OCI-LY1 (cell line): ENCODE results near the gene TMEM263.

ENCODE experiments used
- EZH2 ChIP-seq: fragments of 200-600 bp; sonication (generic), shearing (Covaris generic); IDR thresholded peaks from 2 replicates; pipeline ENCODE4 v1.8.0; 2017; ENCODE audit warnings: borderline replicate concordance, mixed run types, mild to moderate bottlenecking, antibody characterized with exemption, low read length, moderate library complexity, mixed read lengths
- TF ChIP-seq, protein P1 (sequence below): fragments of 200-600 bp; sonication (generic), shearing (Covaris generic); IDR thresholded peaks from 2 replicates; pipeline ENCODE4 v1.5.1; 2017; ENCODE audit warnings: mild to moderate bottlenecking, antibody characterized with exemption, low read length, moderate library complexity, mixed read lengths

DNA sequence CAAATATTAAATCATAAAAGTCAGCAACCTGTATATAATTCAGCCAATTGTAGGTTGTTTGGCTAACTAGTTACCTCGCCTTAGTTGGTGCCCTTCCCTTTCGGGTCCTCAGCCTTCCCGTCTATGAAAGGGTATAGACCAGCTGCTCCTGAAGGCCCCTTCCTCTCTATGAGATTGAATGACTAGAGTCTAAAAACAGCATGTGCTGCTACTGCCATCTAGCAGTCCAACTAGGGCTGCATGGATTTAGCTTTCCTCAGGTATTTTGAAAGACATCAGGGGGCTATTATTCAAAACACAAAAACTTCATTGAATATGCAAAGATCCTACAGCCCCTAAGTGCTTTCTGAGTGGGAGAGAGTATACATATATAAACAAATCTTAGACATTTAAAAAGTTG is 37.0 kb upstream of the TMEM263 start:
- TF ChIP-seq, protein P1, sequence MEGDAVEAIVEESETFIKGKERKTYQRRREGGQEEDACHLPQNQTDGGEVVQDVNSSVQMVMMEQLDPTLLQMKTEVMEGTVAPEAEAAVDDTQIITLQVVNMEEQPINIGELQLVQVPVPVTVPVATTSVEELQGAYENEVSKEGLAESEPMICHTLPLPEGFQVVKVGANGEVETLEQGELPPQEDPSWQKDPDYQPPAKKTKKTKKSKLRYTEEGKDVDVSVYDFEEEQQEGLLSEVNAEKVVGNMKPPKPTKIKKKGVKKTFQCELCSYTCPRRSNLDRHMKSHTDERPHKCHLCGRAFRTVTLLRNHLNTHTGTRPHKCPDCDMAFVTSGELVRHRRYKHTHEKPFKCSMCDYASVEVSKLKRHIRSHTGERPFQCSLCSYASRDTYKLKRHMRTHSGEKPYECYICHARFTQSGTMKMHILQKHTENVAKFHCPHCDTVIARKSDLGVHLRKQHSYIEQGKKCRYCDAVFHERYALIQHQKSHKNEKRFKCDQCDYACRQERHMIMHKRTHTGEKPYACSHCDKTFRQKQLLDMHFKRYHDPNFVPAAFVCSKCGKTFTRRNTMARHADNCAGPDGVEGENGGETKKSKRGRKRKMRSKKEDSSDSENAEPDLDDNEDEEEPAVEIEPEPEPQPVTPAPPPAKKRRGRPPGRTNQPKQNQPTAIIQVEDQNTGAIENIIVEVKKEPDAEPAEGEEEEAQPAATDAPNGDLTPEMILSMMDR, result peak; percentile 45
- TF ChIP-seq EZH2, result no peak
